Bronchial epithelial cell (primary cell): ENCODE measurements around the gene NUP88. TPM values are rescaled to one million over a fixed set of nuclear protein-coding genes. Genes with fewer than 3 reads are reported as not detected.
A peak's percentile ranks its signal among the peaks of the same experiment; 100 is the strongest.

ENCODE experiments used
- DNase-seq: peaks from one replicate; pipeline ENCODE4 v3.0.0-alpha.2; 2010; ENCODE audit warnings: low read depth
- FAIRE-seq: peaks from 2 replicates; lab custom pipeline; 2011; peaks lifted over from hg19 to GRCh38; lab: Jason Lieb, UNC
- H3K27me3 ChIP-seq: 2 replicates; pipeline ENCODE4 v1.5.1; 2011; ENCODE audit warnings: low read length; ENCODE audit not compliant: control insufficient read depth, insufficient read depth
- H3K36me3 ChIP-seq: 2 replicates; pipeline ENCODE4 v1.5.1; 2011; ENCODE audit warnings: low read length; ENCODE audit not compliant: control insufficient read depth, insufficient read depth
- H3K4me3 ChIP-seq: 2 replicates; pipeline ENCODE4 v1.5.1; 2011; ENCODE audit warnings: mild to moderate bottlenecking, low read depth, low read length, control low read depth
- total RNA-seq: library from RNA; depleted of rRNA; stranded (reverse); fragments of >200 nt; gene quantifications from 2 replicates; pipeline ENCODE4 v1.2.1, GENCODE V29; 2014
- TF ChIP-seq, protein P1 (sequence below): IDR thresholded peaks from 2 replicates; pipeline ENCODE4 v1.5.1; 2011; ENCODE audit warnings: mild to moderate bottlenecking, moderate library complexity, low read length, control low read depth, inconsistent platforms; ENCODE audit not compliant: insufficient read depth, severe bottlenecking

The NUP88 gene
- total RNA-seq, 1 donor from 2014 or later, result 82.1 TPM

DNA sequence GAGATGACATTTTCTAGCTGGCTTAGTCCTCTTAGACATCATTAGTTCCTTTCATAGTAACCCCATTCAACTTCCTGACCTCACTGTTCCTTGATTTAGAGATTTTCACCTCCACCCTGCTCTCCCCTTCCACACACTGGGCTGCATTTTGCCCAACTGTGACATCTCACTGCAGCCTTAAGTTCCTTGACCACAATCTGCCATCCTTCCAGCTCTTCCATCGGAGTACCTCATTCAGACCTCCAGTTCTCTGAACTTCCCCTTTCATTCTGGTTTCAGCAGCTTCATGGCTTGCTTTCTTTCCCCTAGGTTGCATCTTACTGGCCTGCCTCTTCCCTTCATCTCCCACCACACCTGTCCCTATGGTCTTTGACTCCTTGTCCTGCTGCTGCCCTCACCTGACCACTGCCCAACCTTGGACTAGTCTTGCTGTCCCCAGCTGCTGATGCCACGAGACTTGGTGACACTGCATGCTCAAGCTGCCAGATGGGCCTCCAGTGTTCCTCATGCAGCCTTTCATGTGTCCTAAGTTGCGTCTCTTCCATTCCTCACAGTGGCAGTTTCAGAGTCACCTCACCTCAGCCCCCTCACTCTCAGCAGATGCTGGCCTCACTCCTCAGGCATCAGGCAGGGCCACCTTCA lies 40.8 kb downstream of the NUP88 start:
- peaks cover 14% of the 10 kb centered on the region for H3K36me3 ChIP-seq
- DNase-seq (no peak), FAIRE-seq (peak; percentile 23)
- H3K4me3 ChIP-seq, result no peak overlapping the region
- TF ChIP-seq, protein P1, sequence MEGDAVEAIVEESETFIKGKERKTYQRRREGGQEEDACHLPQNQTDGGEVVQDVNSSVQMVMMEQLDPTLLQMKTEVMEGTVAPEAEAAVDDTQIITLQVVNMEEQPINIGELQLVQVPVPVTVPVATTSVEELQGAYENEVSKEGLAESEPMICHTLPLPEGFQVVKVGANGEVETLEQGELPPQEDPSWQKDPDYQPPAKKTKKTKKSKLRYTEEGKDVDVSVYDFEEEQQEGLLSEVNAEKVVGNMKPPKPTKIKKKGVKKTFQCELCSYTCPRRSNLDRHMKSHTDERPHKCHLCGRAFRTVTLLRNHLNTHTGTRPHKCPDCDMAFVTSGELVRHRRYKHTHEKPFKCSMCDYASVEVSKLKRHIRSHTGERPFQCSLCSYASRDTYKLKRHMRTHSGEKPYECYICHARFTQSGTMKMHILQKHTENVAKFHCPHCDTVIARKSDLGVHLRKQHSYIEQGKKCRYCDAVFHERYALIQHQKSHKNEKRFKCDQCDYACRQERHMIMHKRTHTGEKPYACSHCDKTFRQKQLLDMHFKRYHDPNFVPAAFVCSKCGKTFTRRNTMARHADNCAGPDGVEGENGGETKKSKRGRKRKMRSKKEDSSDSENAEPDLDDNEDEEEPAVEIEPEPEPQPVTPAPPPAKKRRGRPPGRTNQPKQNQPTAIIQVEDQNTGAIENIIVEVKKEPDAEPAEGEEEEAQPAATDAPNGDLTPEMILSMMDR, result no peak
- H3K27me3 ChIP-seq, result no peaks in the 10 kb centered on the region

DNA sequence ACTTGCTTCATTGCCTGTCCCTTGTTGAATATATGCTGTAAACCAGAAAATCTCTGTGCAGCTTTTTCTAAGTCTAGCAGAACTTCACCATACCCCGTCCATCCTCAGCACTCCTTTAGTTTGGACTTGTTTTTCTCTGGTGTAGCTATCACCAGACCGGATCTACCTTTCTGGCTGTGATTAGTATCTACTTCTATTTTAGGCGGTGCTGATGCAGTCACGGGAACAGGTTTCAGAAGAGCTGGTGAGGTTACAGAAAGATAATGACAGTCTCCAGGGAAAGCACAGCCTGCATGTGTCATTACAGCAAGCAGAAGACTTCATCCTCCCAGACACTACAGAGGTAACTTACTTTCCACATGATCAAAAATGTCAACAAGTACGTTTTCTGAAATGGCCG lies 46.4 kb downstream of the NUP88 start:
- H3K27me3 ChIP-seq, result no peaks in the 10 kb centered on the region
- no peak overlapping the region for H3K4me3 ChIP-seq
- H3K36me3 ChIP-seq, result peaks cover 4% of the 10 kb centered on the region
- FAIRE-seq (no peak), DNase-seq (no peak)
- TF ChIP-seq, protein P1, result no peak

DNA sequence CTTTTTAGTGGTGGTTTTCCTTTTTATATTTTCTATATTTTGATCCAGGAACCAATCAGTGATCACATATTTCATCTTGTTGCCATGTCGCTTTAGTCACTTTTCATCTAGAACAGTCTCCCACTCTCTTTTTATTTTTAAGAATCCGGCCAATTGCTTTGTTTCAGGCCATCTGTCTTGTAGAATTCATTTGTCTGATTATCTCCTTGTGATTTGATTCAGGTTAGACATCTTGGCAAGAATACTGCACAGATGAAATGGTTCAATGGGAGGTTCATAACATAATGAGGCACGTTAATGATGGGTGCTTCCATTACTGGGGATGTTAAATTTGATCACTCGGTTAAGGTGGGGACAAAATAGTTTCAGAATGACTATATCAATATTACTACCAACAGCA lies 49.1 kb downstream of the NUP88 start:
- H3K36me3 ChIP-seq, result peaks cover 2% of the 10 kb centered on the region
- no peak for FAIRE-seq
- TF ChIP-seq, protein P1, result no peak
- no peak overlapping the region for H3K4me3 ChIP-seq
- no peaks in the 10 kb centered on the region for H3K27me3 ChIP-seq
- DNase-seq, result no peak

DNA sequence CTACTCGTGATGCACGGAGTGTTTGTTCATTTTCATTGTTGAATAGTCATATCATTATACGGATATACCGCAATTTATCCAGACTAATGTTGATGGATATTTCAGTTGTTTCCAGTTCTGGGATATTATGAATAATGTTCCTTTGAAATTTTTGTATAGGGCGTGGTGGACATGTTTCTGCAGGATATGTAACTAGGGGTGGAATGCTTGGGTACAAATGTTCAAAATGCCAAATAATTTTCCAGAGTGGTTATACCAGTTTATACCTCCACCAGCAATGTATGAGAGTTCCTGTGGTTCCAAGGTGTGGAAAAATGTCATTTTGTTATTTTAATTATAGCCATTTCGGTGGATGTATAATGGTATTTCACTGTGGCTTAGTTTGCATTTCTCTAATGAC lies 53.6 kb downstream of the NUP88 start:
- H3K4me3 ChIP-seq, result peak overlapping the region; percentile 14
- H3K36me3 ChIP-seq, result peaks cover 7% of the 10 kb centered on the region
- TF ChIP-seq, protein P1, result no peak
- peak; percentile 89 for DNase-seq
- no peak for FAIRE-seq
- no peaks in the 10 kb centered on the region for H3K27me3 ChIP-seq

DNA sequence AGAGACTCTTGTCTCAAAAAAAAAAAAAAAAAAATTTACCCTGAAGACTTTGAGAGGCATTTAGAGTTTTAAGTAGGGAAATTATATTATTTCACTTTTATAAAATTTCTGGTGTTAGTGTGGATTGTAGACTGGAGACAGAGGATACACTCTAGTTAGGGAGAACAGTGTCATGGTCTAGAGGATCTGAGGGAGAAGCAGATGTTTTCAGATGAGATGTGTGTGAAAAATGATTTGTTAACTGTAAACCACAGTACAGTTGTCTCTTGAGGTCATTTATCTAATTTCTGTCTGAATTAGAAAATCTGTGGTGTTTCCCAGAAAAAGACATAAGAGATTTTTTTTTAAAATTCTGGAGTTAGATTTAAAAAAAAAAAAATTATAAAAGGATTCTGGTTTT lies 54.8 kb downstream of the NUP88 start:
- no peak for FAIRE-seq
- H3K36me3 ChIP-seq, result peaks cover 7% of the 10 kb centered on the region
- no peak for DNase-seq
- TF ChIP-seq, protein P1, result no peak
- no peaks in the 10 kb centered on the region for H3K27me3 ChIP-seq
- H3K4me3 ChIP-seq, result no peak overlapping the region

DNA sequence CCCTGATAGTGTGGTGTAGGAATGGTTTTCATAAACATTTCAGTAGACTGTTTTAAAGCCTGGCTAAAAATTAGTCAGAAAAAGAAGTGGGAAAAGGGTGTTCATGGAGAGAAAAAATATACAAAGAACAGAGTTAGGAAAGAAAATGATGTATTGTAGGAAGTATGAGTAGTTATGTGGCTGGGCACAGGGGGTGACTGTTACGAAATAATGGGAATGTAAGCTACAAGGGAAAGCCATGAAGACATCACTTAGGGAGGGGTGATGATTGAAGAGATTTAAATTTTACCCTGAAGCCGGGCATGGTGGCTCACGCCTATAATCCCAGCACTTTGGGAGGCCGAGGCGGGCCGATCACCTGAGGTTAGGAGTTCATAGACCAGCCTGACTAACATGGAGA lies 55.3 kb downstream of the NUP88 start:
- peaks cover 7% of the 10 kb centered on the region for H3K36me3 ChIP-seq

More for the DNA sequence above, 55.3 kb downstream of the NUP88 start:
- FAIRE-seq, result no peak
- no peaks in the 10 kb centered on the region for H3K27me3 ChIP-seq
- TF ChIP-seq, protein P1, result no peak
- peak; percentile 85 for DNase-seq
- H3K4me3 ChIP-seq, result no peak overlapping the region
